SK-N-SH treated with all-trans-retinoic acid at 6 μM for 48 hours (cell line): Measurements from ENCODE around the gene ACAA1.

Experiments used
- PPARA ChIP-seq: fragments of 250-450 bp; sonication (Bioruptor Pico); IDR thresholded peaks from 2 replicates; pipeline ENCODE4 v1.5.0; 2020; ENCODE audit warnings: mild to moderate bottlenecking, borderline replicate concordance
- TCF4 ChIP-seq: fragments of 250-450 bp; sonication (Bioruptor Pico); IDR thresholded peaks from 2 replicates; pipeline ENCODE4 v1.8.0; 2021; ENCODE audit warnings: mild to moderate bottlenecking, moderate library complexity, borderline replicate concordance
- ZFP30 ChIP-seq: fragments of 450-650 bp; formaldehyde crosslinking; IDR thresholded peaks from 2 replicates; pipeline ENCODE4 v1.5.0; 2022; ENCODE audit warnings: mild to moderate bottlenecking, moderate library complexity
- TF ChIP-seq, protein P1 (sequence below): fragments of 250-450 bp; sonication (Bioruptor Pico); IDR thresholded peaks from 2 replicates; pipeline ENCODE4 v1.5.1; 2021; ENCODE audit warnings: mild to moderate bottlenecking, moderate library complexity
- TF ChIP-seq, protein P2 (sequence below): fragments of 250-450 bp; sonication (Bioruptor Pico); IDR thresholded peaks from 2 replicates; pipeline ENCODE4 v1.5.1; 2020; ENCODE audit warnings: low read depth, mild to moderate bottlenecking, moderate library complexity
- TF ChIP-seq, protein P3 (sequence below): fragments of 250-450 bp; sonication (Bioruptor Pico); IDR thresholded peaks from 2 replicates; pipeline ENCODE4 v1.8.0; 2021; ENCODE audit warnings: low read depth, mild to moderate bottlenecking, moderate library complexity, borderline replicate concordance
- TF ChIP-seq, protein P4 (sequence below): fragments of 250-450 bp; sonication (Bioruptor Pico); IDR thresholded peaks from 2 replicates; pipeline ENCODE4 v1.8.0; 2020; ENCODE audit warnings: mild to moderate bottlenecking, moderate library complexity, borderline replicate concordance

DNA sequence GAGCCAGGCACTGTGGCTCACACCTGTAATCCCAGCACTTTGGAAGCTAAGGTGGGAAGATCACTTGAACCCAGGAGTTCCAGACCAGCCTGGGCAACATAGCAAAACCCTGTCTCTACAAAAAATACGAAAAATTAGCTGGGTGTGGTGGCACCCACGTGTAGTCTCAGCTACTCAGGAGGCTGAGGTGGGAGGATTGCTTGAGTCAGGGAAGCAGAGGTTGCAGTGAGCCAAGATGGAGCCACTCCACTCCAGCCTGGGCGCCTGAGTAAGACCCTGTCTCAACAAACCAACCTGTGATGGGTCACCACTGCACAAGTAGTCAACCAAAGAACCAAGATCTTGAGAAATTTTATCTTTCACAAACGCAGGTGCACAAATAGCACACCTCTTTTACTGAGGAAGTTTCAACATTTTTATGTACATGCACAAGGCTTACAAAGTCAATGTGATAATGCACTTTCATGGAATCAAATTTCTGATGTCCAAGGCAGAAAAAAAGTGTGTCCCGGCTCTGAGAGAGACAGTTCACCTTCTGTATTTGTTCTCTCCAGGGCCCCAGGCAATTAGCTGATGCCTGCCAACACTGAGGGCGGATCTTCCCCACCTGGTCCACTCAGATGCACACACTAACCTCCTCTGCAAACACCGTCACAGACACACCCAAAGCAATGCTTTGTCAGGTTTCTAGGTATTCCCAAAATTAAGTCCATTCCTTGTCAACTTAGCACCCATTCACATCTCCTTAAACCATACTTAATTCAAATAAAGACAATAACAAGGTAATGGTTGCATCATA, 12.4 kb downstream of the ACAA1 start:
- TF ChIP-seq TCF4 (CRISPR knock-in tag) (no peak), ZFP30 (CRISPR knock-in tag) (no peak), PPARA (no peak)
- TF ChIP-seq, protein P1, sequence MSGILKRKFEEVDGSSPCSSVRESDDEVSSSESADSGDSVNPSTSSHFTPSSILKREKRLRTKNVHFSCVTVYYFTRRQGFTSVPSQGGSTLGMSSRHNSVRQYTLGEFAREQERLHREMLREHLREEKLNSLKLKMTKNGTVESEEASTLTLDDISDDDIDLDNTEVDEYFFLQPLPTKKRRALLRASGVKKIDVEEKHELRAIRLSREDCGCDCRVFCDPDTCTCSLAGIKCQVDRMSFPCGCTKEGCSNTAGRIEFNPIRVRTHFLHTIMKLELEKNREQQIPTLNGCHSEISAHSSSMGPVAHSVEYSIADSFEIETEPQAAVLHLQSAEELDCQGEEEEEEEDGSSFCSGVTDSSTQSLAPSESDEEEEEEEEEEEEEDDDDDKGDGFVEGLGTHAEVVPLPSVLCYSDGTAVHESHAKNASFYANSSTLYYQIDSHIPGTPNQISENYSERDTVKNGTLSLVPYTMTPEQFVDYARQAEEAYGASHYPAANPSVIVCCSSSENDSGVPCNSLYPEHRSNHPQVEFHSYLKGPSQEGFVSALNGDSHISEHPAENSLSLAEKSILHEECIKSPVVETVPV (CRISPR knock-in tag) = no peak
- TF ChIP-seq, protein P2, sequence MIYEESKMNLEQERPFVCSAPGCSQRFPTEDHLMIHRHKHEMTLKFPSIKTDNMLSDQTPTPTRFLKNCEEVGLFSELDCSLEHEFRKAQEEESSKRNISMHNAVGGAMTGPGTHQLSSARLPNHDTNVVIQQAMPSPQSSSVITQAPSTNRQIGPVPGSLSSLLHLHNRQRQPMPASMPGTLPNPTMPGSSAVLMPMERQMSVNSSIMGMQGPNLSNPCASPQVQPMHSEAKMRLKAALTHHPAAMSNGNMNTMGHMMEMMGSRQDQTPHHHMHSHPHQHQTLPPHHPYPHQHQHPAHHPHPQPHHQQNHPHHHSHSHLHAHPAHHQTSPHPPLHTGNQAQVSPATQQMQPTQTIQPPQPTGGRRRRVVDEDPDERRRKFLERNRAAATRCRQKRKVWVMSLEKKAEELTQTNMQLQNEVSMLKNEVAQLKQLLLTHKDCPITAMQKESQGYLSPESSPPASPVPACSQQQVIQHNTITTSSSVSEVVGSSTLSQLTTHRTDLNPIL (CRISPR knock-in tag) = no peak
- TF ChIP-seq, protein P3, sequence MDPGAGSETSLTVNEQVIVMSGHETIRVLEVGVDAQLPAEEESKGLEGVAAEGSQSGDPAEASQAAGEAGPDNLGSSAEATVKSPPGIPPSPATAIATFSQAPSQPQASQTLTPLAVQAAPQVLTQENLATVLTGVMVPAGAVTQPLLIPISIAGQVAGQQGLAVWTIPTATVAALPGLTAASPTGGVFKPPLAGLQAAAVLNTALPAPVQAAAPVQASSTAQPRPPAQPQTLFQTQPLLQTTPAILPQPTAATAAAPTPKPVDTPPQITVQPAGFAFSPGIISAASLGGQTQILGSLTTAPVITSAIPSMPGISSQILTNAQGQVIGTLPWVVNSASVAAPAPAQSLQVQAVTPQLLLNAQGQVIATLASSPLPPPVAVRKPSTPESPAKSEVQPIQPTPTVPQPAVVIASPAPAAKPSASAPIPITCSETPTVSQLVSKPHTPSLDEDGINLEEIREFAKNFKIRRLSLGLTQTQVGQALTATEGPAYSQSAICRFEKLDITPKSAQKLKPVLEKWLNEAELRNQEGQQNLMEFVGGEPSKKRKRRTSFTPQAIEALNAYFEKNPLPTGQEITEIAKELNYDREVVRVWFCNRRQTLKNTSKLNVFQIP (CRISPR knock-in tag) = no peak
- TF ChIP-seq, protein P4, sequence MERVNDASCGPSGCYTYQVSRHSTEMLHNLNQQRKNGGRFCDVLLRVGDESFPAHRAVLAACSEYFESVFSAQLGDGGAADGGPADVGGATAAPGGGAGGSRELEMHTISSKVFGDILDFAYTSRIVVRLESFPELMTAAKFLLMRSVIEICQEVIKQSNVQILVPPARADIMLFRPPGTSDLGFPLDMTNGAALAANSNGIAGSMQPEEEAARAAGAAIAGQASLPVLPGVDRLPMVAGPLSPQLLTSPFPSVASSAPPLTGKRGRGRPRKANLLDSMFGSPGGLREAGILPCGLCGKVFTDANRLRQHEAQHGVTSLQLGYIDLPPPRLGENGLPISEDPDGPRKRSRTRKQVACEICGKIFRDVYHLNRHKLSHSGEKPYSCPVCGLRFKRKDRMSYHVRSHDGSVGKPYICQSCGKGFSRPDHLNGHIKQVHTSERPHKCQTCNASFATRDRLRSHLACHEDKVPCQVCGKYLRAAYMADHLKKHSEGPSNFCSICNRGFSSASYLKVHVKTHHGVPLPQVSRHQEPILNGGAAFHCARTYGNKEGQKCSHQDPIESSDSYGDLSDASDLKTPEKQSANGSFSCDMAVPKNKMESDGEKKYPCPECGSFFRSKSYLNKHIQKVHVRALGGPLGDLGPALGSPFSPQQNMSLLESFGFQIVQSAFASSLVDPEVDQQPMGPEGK (CRISPR knock-in tag) = no peak
